ENCODE results near the gene HNRNPM.

HNRNPM gene

GRCh38 chr19:8500158-8500557 lies 55.4 kb downstream of the HNRNPM start:
- no peak for ATAC-seq
- TF ChIP-seq CREB5 (CRISPR knock-in tag; IDR thresholded peaks at IDR 0.05; ENCODE audit: low read depth) (no peak), SNAI2 (CRISPR knock-in tag; IDR thresholded peaks at IDR 0.05) (no peak), ISL1 (CRISPR knock-in tag; IDR thresholded peaks at IDR 0.05) (no peak), ZNF565 (CRISPR knock-in tag; conservative IDR thresholded peaks at IDR 0.05; ENCODE audit: low read depth) (no peak), PPARA (CRISPR knock-in tag; IDR thresholded peaks at IDR 0.05; ENCODE audit: borderline replicate concordance) (no peak), PATZ1 (CRISPR knock-in tag; IDR thresholded peaks at IDR 0.05; ENCODE audit: borderline replicate concordance) (no peak), TCF4 (CRISPR knock-in tag; IDR thresholded peaks at IDR 0.05; ENCODE audit: borderline replicate concordance) (no peak), CSDC2 (CRISPR knock-in tag; IDR thresholded peaks at IDR 0.05) (no peak), ZFP3 (CRISPR knock-in tag; IDR thresholded peaks at IDR 0.05) (no peak), OSR1 (CRISPR knock-in tag; IDR thresholded peaks at IDR 0.05) (no peak), ZNF70 (CRISPR knock-in tag; IDR thresholded peaks at IDR 0.05) (no peak), ZNF8 (CRISPR knock-in tag; IDR thresholded peaks at IDR 0.05) (no peak)
- TF ChIP-seq, protein P1, sequence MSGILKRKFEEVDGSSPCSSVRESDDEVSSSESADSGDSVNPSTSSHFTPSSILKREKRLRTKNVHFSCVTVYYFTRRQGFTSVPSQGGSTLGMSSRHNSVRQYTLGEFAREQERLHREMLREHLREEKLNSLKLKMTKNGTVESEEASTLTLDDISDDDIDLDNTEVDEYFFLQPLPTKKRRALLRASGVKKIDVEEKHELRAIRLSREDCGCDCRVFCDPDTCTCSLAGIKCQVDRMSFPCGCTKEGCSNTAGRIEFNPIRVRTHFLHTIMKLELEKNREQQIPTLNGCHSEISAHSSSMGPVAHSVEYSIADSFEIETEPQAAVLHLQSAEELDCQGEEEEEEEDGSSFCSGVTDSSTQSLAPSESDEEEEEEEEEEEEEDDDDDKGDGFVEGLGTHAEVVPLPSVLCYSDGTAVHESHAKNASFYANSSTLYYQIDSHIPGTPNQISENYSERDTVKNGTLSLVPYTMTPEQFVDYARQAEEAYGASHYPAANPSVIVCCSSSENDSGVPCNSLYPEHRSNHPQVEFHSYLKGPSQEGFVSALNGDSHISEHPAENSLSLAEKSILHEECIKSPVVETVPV (CRISPR knock-in tag; IDR thresholded peaks at IDR 0.05), result no peak

- ATAC-seq, result no peak
- TF ChIP-seq CREB5 (CRISPR knock-in tag; IDR thresholded peaks at IDR 0.05; ENCODE audit: low read depth) (no peak), OSR1 (CRISPR knock-in tag; IDR thresholded peaks at IDR 0.05) (no peak), PPARA (CRISPR knock-in tag; IDR thresholded peaks at IDR 0.05; ENCODE audit: borderline replicate concordance) (no peak), BACH2 (CRISPR knock-in tag; IDR thresholded peaks at IDR 0.05; ENCODE audit: borderline replicate concordance) (no peak), ZNF565 (CRISPR knock-in tag; conservative IDR thresholded peaks at IDR 0.05; ENCODE audit: low read depth) (no peak), ARNTL (CRISPR knock-in tag; IDR thresholded peaks at IDR 0.05; ENCODE audit: borderline replicate concordance, low read depth) (no peak), ZNF8 (CRISPR knock-in tag; IDR thresholded peaks at IDR 0.05) (no peak), ZC3H10 (CRISPR knock-in tag; IDR thresholded peaks at IDR 0.05) (no peak), ESRRG (CRISPR knock-in tag; IDR thresholded peaks at IDR 0.05) (no peak), TCF4 (CRISPR knock-in tag; IDR thresholded peaks at IDR 0.05; ENCODE audit: borderline replicate concordance) (no peak), SNAI2 (CRISPR knock-in tag; IDR thresholded peaks at IDR 0.05) (no peak), ISL1 (CRISPR knock-in tag; IDR thresholded peaks at IDR 0.05) (no peak)
- TF ChIP-seq, protein P1 (CRISPR knock-in tag; IDR thresholded peaks at IDR 0.05), result no peak
These were observed 56.7 kb downstream of the HNRNPM start for GRCh38 chr19:8501516-8501915.

DNA sequence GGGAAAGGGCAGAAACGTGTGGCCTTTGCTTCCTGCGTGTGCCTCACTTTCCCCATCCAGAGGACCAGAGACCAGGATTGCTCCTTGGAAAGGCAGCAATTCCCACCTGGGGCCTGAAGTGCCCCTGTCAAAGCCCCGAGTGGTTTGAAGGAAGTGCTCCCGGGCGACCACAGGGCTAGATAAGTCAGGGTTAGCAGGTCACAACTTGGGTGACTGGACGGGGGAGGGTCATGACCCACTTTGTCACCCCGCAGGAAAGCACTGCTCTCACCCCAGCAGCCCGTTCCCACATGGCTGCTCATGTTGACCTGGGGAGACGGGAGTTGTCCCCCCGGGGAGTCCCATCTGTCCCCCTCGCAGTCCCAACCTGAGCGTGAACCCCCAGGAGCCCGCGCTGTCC lies 57.2 kb downstream of the HNRNPM start:
- ATAC-seq, result no peak
- no peak for TF ChIP-seq PATZ1 (CRISPR knock-in tag; IDR thresholded peaks at IDR 0.05; ENCODE audit: borderline replicate concordance)
- TF ChIP-seq OSR1 (CRISPR knock-in tag; IDR thresholded peaks at IDR 0.05), result no peak
- TF ChIP-seq BACH2 (CRISPR knock-in tag; IDR thresholded peaks at IDR 0.05; ENCODE audit: borderline replicate concordance), result no peak
- no peak for TF ChIP-seq ZFP3 (CRISPR knock-in tag; IDR thresholded peaks at IDR 0.05)
- TF ChIP-seq RARB (CRISPR knock-in tag; IDR thresholded peaks at IDR 0.05), result no peak
- TF ChIP-seq ISL1 (CRISPR knock-in tag; IDR thresholded peaks at IDR 0.05), result no peak
- TF ChIP-seq CREB5 (CRISPR knock-in tag; IDR thresholded peaks at IDR 0.05; ENCODE audit: low read depth), result no peak
- no peak for TF ChIP-seq CSDC2 (CRISPR knock-in tag; IDR thresholded peaks at IDR 0.05)
- TF ChIP-seq ESRRG (CRISPR knock-in tag; IDR thresholded peaks at IDR 0.05), result no peak
- no peak for TF ChIP-seq ZFP30 (CRISPR knock-in tag; IDR thresholded peaks at IDR 0.05)
- no peak for TF ChIP-seq ZC3H10 (CRISPR knock-in tag; IDR thresholded peaks at IDR 0.05)
- TF ChIP-seq TOX (CRISPR knock-in tag; IDR thresholded peaks at IDR 0.05; ENCODE audit: borderline replicate concordance), result no peak
- TF ChIP-seq, protein P1 (CRISPR knock-in tag; IDR thresholded peaks at IDR 0.05), result no peak
- TF ChIP-seq ZNF565 (CRISPR knock-in tag; conservative IDR thresholded peaks at IDR 0.05; ENCODE audit: low read depth), result no peak

All from SK-N-SH treated with all-trans-retinoic acid at 6 μM for 48 hours (cell line).